Loucy (cell line): ENCODE measurements around the gene FOXA1.

Experiments used
- H2AFZ ChIP-seq: fragments of 200-600 bp; sonication (generic); 2 replicates; pipeline ENCODE4 v1.6.0; 2016; ENCODE audit warnings: antibody characterized with exemption, mild to moderate bottlenecking, low read length, moderate library complexity
- H3F3A ChIP-seq: fragments of 200-600 bp; 2 replicates; pipeline ENCODE4 v1.6.0; 2016; ENCODE audit warnings: antibody characterized with exemption, low read depth, mild to moderate bottlenecking
- H3K27me3 ChIP-seq: fragments of 200-600 bp; sonication (generic); 2 replicates; pipeline ENCODE4 v1.6.1; 2014; ENCODE audit warnings: low read length, mild to moderate bottlenecking; ENCODE audit not compliant: insufficient read depth, poor library complexity, severe bottlenecking
- H3K36me3 ChIP-seq: fragments of 200-600 bp; sonication (generic); 2 replicates; pipeline ENCODE4 v1.6.1; 2016; ENCODE audit warnings: low read length; ENCODE audit not compliant: insufficient read depth
- H3K4me1 ChIP-seq: fragments of 200-600 bp; sonication (generic); 2 replicates; pipeline ENCODE4 v1.5.1; 2014; ENCODE audit warnings: low read length, mild to moderate bottlenecking; ENCODE audit not compliant: insufficient read depth, poor library complexity, severe bottlenecking
- H3K4me2 ChIP-seq: fragments of 200-600 bp; sonication (generic); 2 replicates; pipeline ENCODE4 v1.6.0; 2014; ENCODE audit warnings: antibody characterized with exemption, low read length, low read depth, mild to moderate bottlenecking; ENCODE audit not compliant: poor library complexity, severe bottlenecking
- H3K4me3 ChIP-seq: fragments of 200-600 bp; sonication (generic); 2 replicates; pipeline ENCODE4 v1.5.1; 2014; ENCODE audit warnings: low read length, mild to moderate bottlenecking, mixed read lengths; ENCODE audit not compliant: poor library complexity, severe bottlenecking
- H3K79me2 ChIP-seq: fragments of 200-600 bp; sonication (generic); 2 replicates; pipeline ENCODE4 v1.6.1; 2014; ENCODE audit warnings: low read length; ENCODE audit not compliant: insufficient read depth
- H3K9ac ChIP-seq: fragments of 200-600 bp; sonication (generic); 2 replicates; pipeline ENCODE4 v1.6.0; 2014; ENCODE audit warnings: mild to moderate bottlenecking, low read depth, low read length, moderate library complexity; ENCODE audit not compliant: poor library complexity, severe bottlenecking
- H3K9me2 ChIP-seq: fragments of 200-600 bp; sonication (generic); replicated peaks from 2 replicates; pipeline ENCODE4 v1.6.1; 2016; ENCODE audit warnings: low read depth, low read length, mixed read lengths
- H3K9me3 ChIP-seq: fragments of 200-600 bp; sonication (generic); 2 replicates; pipeline ENCODE4 v1.6.1; 2014; ENCODE audit warnings: mild to moderate bottlenecking, antibody characterized with exemption, low read length, low read depth; ENCODE audit not compliant: insufficient read depth
- H4K20me1 ChIP-seq: fragments of 200-600 bp; sonication (generic); 2 replicates; pipeline ENCODE4 v1.6.0; 2014; ENCODE audit warnings: antibody characterized with exemption, low read length, mild to moderate bottlenecking; ENCODE audit not compliant: insufficient read depth, poor library complexity, severe bottlenecking
- EZH2phosphoT487 ChIP-seq: fragments of 200-600 bp; IDR thresholded peaks from 2 replicates; pipeline ENCODE4 v1.6.1; 2018; ENCODE audit warnings: antibody characterized with exemption, mild to moderate bottlenecking, moderate library complexity, borderline replicate concordance
- TF ChIP-seq, protein P1 (sequence below): fragments of 200-600 bp; sonication (generic); conservative IDR thresholded peaks from 2 replicates; pipeline ENCODE4 v1.5.1; 2014; ENCODE audit warnings: mild to moderate bottlenecking, antibody characterized with exemption, low read length

Gene FOXA1

GRCh38 chr14:37588667-37588955, 6.4 kb downstream of the FOXA1 start:
- Histone ChIP-seq H4K20me1 (no peaks in the 10 kb centered on the region), H3K9ac (no peak overlapping the region), H3K27me3 (no peaks in the 10 kb centered on the region), H3F3A (no peaks in the 10 kb centered on the region), H3K4me1 (no peaks in the 10 kb centered on the region), H2AFZ (no peak overlapping the region), H3K4me3 (no peak overlapping the region), H3K9me2 (no peaks in the 10 kb centered on the region), H3K36me3 (no peaks in the 10 kb centered on the region), H3K4me2 (no peak overlapping the region), H3K9me3 (no peaks in the 10 kb centered on the region), H3K79me2 (no peaks in the 10 kb centered on the region)
- no peak for TF ChIP-seq EZH2phosphoT487
- TF ChIP-seq, protein P1, sequence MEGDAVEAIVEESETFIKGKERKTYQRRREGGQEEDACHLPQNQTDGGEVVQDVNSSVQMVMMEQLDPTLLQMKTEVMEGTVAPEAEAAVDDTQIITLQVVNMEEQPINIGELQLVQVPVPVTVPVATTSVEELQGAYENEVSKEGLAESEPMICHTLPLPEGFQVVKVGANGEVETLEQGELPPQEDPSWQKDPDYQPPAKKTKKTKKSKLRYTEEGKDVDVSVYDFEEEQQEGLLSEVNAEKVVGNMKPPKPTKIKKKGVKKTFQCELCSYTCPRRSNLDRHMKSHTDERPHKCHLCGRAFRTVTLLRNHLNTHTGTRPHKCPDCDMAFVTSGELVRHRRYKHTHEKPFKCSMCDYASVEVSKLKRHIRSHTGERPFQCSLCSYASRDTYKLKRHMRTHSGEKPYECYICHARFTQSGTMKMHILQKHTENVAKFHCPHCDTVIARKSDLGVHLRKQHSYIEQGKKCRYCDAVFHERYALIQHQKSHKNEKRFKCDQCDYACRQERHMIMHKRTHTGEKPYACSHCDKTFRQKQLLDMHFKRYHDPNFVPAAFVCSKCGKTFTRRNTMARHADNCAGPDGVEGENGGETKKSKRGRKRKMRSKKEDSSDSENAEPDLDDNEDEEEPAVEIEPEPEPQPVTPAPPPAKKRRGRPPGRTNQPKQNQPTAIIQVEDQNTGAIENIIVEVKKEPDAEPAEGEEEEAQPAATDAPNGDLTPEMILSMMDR, result no peak

DNA sequence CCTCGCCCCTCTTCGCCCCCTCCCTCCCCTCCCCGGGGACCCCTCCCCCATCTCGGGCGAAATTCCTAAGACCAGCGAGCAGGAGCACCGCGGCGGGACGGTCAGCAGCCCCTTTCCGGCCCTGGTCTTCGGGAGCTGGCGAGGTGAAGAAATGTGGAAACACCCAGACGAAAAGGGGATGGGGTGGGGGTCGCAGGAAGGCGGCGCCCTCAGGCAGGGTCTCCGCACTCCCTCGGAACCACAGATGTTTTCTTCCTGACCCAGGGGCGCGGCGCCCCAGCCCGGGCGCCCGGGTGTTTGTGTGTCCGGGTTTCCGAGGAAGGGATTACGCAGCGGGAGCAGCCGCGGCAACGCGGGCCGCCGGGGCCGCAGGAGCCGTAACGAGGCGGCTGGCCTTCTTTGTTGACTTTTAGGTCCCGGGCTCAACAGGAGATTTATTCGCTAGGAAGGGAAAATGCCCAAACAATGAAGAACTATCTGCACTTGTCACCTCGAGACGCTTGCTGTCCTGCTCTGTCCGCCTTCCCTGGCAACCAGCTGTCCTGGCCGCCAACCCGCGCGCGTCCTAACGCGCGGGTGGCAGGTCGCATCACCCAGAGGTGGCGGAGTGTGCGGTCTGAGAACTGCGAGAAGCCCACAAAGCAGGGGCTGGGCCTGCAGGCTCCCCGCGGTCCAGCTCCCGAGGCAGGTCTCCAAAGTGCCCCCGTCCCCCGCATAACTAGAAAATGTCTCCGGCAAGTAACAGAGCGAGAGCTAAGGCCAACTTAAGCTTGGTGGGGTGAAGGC, 7.0 kb downstream of the FOXA1 start:
- Histone ChIP-seq H3K9ac (no peak overlapping the region), H3K79me2 (no peaks in the 10 kb centered on the region), H3F3A (no peaks in the 10 kb centered on the region), H3K9me3 (no peaks in the 10 kb centered on the region), H4K20me1 (no peaks in the 10 kb centered on the region), H3K36me3 (no peaks in the 10 kb centered on the region), H3K4me1 (no peaks in the 10 kb centered on the region), H2AFZ (no peak overlapping the region), H3K9me2 (no peaks in the 10 kb centered on the region), H3K4me3 (no peak overlapping the region), H3K27me3 (no peaks in the 10 kb centered on the region), H3K4me2 (no peak overlapping the region)
- no peak for TF ChIP-seq EZH2phosphoT487
- TF ChIP-seq, protein P1, result no peak

- Histone ChIP-seq H3K4me1 (no peaks in the 10 kb centered on the region), H3K4me2 (no peak overlapping the region), H3K79me2 (no peaks in the 10 kb centered on the region), H3K36me3 (no peaks in the 10 kb centered on the region), H2AFZ (no peak overlapping the region), H3K27me3 (no peaks in the 10 kb centered on the region), H3K4me3 (no peak overlapping the region), H3K9me3 (no peaks in the 10 kb centered on the region), H3K9ac (no peak overlapping the region), H4K20me1 (no peaks in the 10 kb centered on the region), H3K9me2 (no peaks in the 10 kb centered on the region), H3F3A (no peaks in the 10 kb centered on the region)
- TF ChIP-seq, protein P1, result no peak
Measured at GRCh38 chr14:37587131-37587803, 7.8 kb downstream of the FOXA1 start.
